HG02642 (cell line): Measurements from ENCODE around the gene SLC12A2.

ENCODE experiments used
- ATAC-seq: cut with Tn5 transposase; IDR thresholded peaks from one replicate; pipeline ENCODE4 v1.9.1; 2021; ENCODE audit warnings: mild to moderate bottlenecking; ENCODE audit not compliant: unreplicated experiment, poor library complexity

SLC12A2 gene

GRCh38 chr5:128216285-128216684 lies 132.7 kb downstream of the SLC12A2 start:
- ATAC-seq: no peak

DNA sequence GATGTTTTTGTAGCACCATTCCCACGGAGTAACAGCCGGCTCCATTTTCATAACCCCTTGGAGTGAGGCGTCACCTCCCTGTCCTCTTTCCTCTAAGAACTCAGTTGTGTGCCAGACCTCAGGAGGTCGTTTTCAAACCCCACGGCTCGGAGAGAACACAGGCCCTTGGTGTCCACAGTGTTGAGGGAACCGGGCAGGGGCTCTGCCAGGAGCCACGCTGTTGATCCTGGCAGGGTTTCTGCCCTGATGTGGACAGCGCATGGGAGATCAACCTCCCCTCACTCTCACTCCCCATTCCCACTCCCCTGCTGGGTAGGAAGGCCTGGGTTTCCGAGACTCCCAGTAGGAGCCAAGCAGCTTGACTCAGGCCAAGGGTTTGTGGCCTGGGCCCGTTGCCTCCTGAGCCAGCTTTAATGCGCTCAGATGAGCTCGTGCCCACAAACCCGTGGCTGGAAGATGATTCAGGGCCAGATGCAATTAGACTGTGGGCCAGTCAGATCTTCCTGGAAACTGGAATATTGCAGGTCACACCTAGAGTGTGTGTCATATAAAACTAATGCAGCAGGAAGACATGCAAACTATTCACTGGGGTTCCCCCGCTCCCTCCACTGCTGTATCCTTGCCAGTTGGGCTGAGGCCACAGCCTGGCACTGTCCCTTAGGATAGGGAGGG lies 133.4 kb downstream of the SLC12A2 start:
- ATAC-seq: no peak

- ATAC-seq: no peak
Observed at GRCh38 chr5:128220841-128221240, 137.3 kb downstream of the SLC12A2 start.

GRCh38 chr5:128224336-128224735 lies 140.8 kb downstream of the SLC12A2 start:
- ATAC-seq: no peak

DNA sequence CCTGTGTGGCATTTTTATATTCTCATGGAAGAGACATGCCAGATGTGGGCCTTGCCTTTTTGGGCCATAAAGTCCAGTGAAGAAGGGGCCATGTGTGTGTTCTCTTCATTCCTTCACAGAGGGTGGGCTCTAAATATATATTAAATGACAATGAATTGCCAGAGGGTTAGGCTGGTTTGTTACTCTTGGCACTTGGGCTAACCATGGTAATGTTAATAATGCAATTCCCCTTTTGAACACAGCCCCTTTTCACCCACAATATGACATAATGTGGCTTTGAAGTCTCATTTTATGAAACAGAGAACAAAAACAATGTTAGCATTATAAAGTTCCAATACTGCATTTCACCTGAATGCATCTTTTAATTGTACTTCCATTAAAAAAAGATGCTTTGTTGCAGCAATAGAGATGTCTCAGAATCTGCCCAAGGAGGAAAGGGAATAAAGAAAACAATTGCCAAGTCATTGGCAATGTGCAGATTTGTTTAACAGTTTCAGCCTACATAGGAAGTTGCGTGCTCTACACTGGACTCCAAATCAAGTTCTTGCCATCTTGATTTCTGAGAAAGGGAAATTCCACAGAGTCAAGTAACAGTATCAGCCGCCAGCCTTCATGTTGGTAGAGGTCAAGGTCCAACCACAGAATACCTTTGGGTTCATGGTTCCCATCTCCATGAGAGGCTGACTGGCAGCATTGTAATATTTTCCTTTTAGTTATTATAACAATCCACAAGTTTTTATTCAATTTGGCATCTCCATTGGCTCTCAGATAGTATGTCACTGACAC lies 141.9 kb downstream of the SLC12A2 start:
- no peak for ATAC-seq

- ATAC-seq: no peak
Observed at GRCh38 chr5:128228008-128228407, 144.4 kb downstream of the SLC12A2 start.

DNA sequence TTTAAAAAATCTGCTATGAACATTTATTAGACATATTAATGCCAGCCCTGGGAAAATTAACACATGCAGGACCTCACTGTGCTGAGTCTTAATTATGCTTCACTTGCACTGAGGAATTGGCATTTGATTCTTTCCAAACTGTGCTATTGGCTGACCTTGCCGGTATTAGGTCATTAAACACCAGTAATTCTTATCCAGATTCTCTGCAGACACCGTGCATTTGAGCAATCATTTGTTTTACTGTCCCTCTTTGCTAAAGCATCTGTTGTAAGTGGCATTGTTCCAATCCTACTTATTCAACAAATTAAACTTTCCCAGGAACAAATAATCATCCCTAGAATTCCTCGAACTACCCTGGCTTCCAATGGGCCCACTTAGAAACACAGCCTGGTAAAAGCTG lies 145.0 kb downstream of the SLC12A2 start:
- no peak for ATAC-seq

DNA sequence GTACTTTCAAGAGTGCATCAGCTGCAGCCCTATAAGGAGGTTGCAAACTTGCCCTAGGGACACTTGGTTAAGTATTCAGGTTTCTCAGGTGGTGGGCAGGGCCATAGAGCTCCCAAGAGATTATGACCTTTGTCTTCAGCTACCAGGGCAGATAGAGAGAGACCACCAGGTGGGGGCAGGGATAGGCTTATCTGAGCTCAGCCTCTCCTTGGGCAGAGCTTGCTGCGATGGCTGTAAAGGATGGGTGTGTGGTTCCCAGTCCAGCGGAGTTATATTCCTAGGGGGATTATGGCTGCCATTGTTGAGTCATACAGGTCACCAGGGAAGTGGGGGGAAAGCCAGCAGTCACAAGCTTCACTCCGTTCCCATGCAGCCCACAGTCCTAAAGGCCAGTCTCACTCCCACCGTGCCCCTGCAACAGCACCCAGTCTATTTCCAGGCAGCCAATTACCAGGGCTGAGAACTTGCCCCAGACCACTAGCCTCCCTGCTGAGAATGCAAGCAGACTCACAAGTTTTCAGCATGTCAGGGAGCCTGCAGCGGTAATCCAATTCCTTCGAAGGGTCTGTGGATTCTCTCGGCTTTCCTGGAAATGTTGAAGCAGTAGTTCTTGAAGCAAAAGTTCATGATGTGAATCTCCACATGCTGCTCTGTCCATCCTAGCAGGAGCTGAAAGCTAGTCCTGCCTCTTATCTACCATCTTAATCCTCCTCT lies 151.5 kb downstream of the SLC12A2 start:
- ATAC-seq: no peak

DNA sequence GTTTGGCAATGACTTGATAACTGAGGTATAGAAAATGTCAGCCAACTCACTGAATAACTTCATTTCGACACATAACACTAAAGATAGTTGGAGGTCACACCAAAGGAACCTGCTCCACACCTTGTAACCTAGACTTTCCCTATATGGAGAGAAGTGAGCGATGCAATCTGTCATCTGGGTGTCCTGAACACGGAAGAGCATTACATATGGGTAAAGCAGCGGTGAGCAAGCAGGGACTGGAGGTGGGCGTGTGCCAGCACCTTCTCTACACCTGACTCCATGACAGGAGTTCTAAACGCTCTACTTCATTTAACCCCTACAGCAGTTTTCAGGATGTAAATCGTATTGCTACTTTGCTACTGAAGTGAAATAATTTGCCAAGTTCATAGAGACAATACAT lies 152.8 kb downstream of the SLC12A2 start:
- no peak for ATAC-seq

GRCh38 chr5:128237000-128237399 lies 153.4 kb downstream of the SLC12A2 start:
- no peak for ATAC-seq

- ATAC-seq: no peak
Observed at GRCh38 chr5:128237546-128237945, 154.0 kb downstream of the SLC12A2 start.
